SU-DHL-6 (cell line): ENCODE results near the gene SLC39A9.

Source experiments
- H2AFZ ChIP-seq: fragments of 200-600 bp; sonication (generic); 2 replicates; pipeline ENCODE4 v1.6.1; 2014; ENCODE audit warnings: low read depth, mild to moderate bottlenecking, moderate library complexity, mixed read lengths, antibody characterized with exemption, low read length; ENCODE audit not compliant: severe bottlenecking
- H3F3A ChIP-seq: fragments of 200-600 bp; shearing (Covaris generic); 2 replicates; pipeline ENCODE4 v1.6.0; 2016; ENCODE audit warnings: antibody characterized with exemption, mild to moderate bottlenecking; ENCODE audit not compliant: insufficient read depth
- H3K27ac ChIP-seq: fragments of 200-600 bp; sonication (generic); 2 replicates; pipeline ENCODE4 v1.5.1; 2016; ENCODE audit warnings: low read depth, mild to moderate bottlenecking, low read length, moderate library complexity, mixed read lengths
- H3K27me3 ChIP-seq: fragments of 200-600 bp; sonication (generic), shearing (Covaris generic); 2 replicates; pipeline ENCODE4 v1.6.0; 2014; ENCODE audit warnings: mild to moderate bottlenecking, low read length
- H3K36me3 ChIP-seq: fragments of 200-600 bp; sonication (generic); 2 replicates; pipeline ENCODE4 v1.6.1; 2014; ENCODE audit warnings: mild to moderate bottlenecking, low read length, mixed read lengths
- H3K4me2 ChIP-seq: fragments of 300-600, 200-600 bp; shearing (Covaris generic), sonication (generic); 2 replicates; pipeline ENCODE4 v1.6.0; 2014; ENCODE audit warnings: low read length, low read depth, mild to moderate bottlenecking; ENCODE audit not compliant: poor library complexity, severe bottlenecking
- H3K4me3 ChIP-seq: fragments of 200-600 bp; sonication (generic); 2 replicates; pipeline ENCODE4 v1.5.1; 2014; ENCODE audit warnings: antibody characterized with exemption, low read length, mild to moderate bottlenecking, mixed read lengths; ENCODE audit not compliant: insufficient read depth, poor library complexity, severe bottlenecking
- H3K79me2 ChIP-seq: fragments of 200-600 bp; sonication (generic); 2 replicates; pipeline ENCODE4 v1.6.1; 2014; ENCODE audit warnings: mild to moderate bottlenecking, low read length, moderate library complexity; ENCODE audit not compliant: insufficient read depth
- H3K9ac ChIP-seq: fragments of 200-600 bp; sonication (generic); 2 replicates; pipeline ENCODE4 v1.7.0; 2014; ENCODE audit warnings: mild to moderate bottlenecking, low read length
- H3K9me2 ChIP-seq: fragments of 200-600 bp; sonication (generic); replicated peaks from 2 replicates; pipeline ENCODE4 v1.6.1; 2014; ENCODE audit warnings: low read length; ENCODE audit not compliant: insufficient read depth
- H3K9me3 ChIP-seq: fragments of 200-600 bp; sonication (generic); 2 replicates; pipeline ENCODE4 v1.6.1; 2014; ENCODE audit warnings: low read length, mixed read lengths; ENCODE audit not compliant: insufficient read depth
- H4K20me1 ChIP-seq: fragments of 200-600 bp; sonication (generic); 2 replicates; pipeline ENCODE4 v1.6.1; 2014; ENCODE audit warnings: low read depth, mild to moderate bottlenecking, antibody characterized with exemption, low read length, moderate library complexity, mixed read lengths
- CTCF ChIP-seq: fragments of 200-600 bp; sonication (generic); IDR thresholded peaks from one replicate; pipeline ENCODE4 v1.5.1; 2017; ENCODE audit warnings: antibody characterized with exemption, mild to moderate bottlenecking, low read length, moderate library complexity; ENCODE audit not compliant: insufficient read depth, poor library complexity, severe bottlenecking
- EZH2phosphoT487 ChIP-seq: fragments of 200-600 bp; sonication (generic), shearing (Covaris generic); conservative IDR thresholded peaks from 2 replicates; pipeline ENCODE4 v1.6.1; 2018; ENCODE audit warnings: mild to moderate bottlenecking, antibody characterized with exemption, low read length, moderate library complexity, mixed read lengths

SLC39A9 gene

GRCh38 chr14:69370061-69370460 lies 28.4 kb upstream of the SLC39A9 start:
- no peaks in the 10 kb centered on the region for H3K79me2 ChIP-seq
- no peak overlapping the region for H2AFZ ChIP-seq
- no peaks in the 10 kb centered on the region for H3K36me3 ChIP-seq
- peaks cover under 1% of the 10 kb centered on the region; the same call in 1 of the 2 replicates for H3F3A ChIP-seq
- H3K27ac ChIP-seq = no peak overlapping the region
- no peaks in the 10 kb centered on the region for H3K9me2 ChIP-seq
- no peaks in the 10 kb centered on the region for H3K27me3 ChIP-seq
- H3K9ac ChIP-seq = no peak overlapping the region
- no peak overlapping the region for H3K4me2 ChIP-seq
- no peak for TF ChIP-seq CTCF
- TF ChIP-seq EZH2phosphoT487 = no peak
- no peak overlapping the region for H3K4me3 ChIP-seq
- no peaks in the 10 kb centered on the region for H4K20me1 ChIP-seq
- no peaks in the 10 kb centered on the region for H3K9me3 ChIP-seq

- no peaks in the 10 kb centered on the region for H3K27me3 ChIP-seq
- no peaks in the 10 kb centered on the region for H3K79me2 ChIP-seq
- H3K4me2 ChIP-seq = no peak overlapping the region
- H4K20me1 ChIP-seq = no peaks in the 10 kb centered on the region
- H3K9me3 ChIP-seq = no peaks in the 10 kb centered on the region
- no peak overlapping the region for H3K27ac ChIP-seq
- H3F3A ChIP-seq = peaks cover 6% of the 10 kb centered on the region; the same call in 1 of the 2 replicates
- no peaks in the 10 kb centered on the region for H3K9me2 ChIP-seq
- H3K4me3 ChIP-seq = no peak overlapping the region
- peaks cover 8% of the 10 kb centered on the region for H3K36me3 ChIP-seq
- no peak overlapping the region for H3K9ac ChIP-seq
- TF ChIP-seq EZH2phosphoT487 (no peak), CTCF (no peak)
- no peak overlapping the region for H2AFZ ChIP-seq
Observed at GRCh38 chr14:69372146-69372545, 26.3 kb upstream of the SLC39A9 start.

DNA sequence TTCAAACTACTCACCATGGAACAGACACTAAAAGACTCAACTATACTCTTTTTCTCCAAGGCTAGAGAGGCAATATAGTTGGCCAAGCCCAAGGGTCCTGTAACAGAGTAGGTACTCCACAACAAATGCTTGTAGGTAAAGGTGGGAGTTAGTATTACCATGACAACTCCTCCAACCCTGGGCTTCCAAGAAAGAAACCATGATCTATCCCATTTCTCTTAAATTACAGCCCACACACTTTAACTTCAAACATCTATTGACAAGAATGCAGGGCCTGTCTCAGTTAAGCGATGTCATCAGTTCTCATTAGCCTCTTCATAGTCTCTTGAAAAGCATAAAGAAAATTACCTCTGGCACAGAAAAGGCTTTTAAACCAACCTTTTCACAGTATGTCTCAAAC lies 25.4 kb upstream of the SLC39A9 start:
- Histone ChIP-seq H3K4me2 (no peak overlapping the region), H3K36me3 (peaks cover 8% of the 10 kb centered on the region), H2AFZ (no peak overlapping the region), H3K9me2 (no peaks in the 10 kb centered on the region), H3K9ac (no peak overlapping the region), H3K27ac (no peak overlapping the region), H3K4me3 (no peak overlapping the region), H3K27me3 (no peaks in the 10 kb centered on the region), H4K20me1 (0 out of 2 replicates have a peak, but pooled peaks cover 3% of the 10 kb centered on the region), H3K79me2 (no peaks in the 10 kb centered on the region), H3F3A (peaks cover 6% of the 10 kb centered on the region; the same call in 1 of the 2 replicates), H3K9me3 (no peaks in the 10 kb centered on the region)
- no peak for TF ChIP-seq EZH2phosphoT487

DNA sequence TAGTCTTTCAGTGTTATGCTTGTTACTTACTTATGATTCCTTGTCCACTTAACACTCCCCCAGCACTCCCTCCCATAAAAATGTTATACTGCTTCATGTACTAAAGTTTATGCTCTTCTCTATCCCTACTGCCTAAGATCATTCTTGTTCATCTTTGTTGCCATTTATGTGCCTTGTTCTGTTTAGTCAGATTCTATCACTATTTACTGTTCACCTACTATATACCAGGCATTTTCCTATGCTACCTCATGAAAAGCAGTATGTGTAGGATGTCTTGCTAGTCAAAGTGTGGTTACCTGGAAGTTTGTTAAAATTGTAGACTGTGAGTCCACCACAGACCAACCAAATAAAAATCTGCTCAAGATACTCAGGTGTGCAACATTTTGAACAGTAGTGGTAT lies 24.3 kb upstream of the SLC39A9 start:
- Histone ChIP-seq H3K79me2 (no peaks in the 10 kb centered on the region), H3K9me2 (no peaks in the 10 kb centered on the region), H2AFZ (no peak overlapping the region), H3K27me3 (no peaks in the 10 kb centered on the region), H3K4me2 (no peak overlapping the region), H3K27ac (no peak overlapping the region), H3K4me3 (no peak overlapping the region), H3K9ac (no peak overlapping the region), H3K9me3 (no peaks in the 10 kb centered on the region), H3F3A (peaks cover 6% of the 10 kb centered on the region; the same call in 1 of the 2 replicates), H3K36me3 (peaks cover 14% of the 10 kb centered on the region), H4K20me1 (0 out of 2 replicates have a peak, but pooled peaks cover 3% of the 10 kb centered on the region)
- TF ChIP-seq CTCF = no peak
- TF ChIP-seq EZH2phosphoT487 = no peak
